Measurements from ENCODE around the gene S100A6. TPM values are rescaled to one million over a fixed set of nuclear protein-coding genes. Genes with fewer than 3 reads are reported as not detected.

The S100A6 gene
- polyA plus RNA-seq, 2 of the 4 experiments (the other 2 are of a cell fraction) = 898 to 3,552 TPM

- Histone ChIP-seq H3K4me2 (no peak overlapping the region), H3K27ac (no peak overlapping the region)
- WGBS (ENCODE audit: missing lambda C conversion rate) = 86% methylated on average over 5 of the region's 5 CpGs
Measured at GRCh38 chr1:153527683-153528040, 8.1 kb downstream of the S100A6 start.

DNA sequence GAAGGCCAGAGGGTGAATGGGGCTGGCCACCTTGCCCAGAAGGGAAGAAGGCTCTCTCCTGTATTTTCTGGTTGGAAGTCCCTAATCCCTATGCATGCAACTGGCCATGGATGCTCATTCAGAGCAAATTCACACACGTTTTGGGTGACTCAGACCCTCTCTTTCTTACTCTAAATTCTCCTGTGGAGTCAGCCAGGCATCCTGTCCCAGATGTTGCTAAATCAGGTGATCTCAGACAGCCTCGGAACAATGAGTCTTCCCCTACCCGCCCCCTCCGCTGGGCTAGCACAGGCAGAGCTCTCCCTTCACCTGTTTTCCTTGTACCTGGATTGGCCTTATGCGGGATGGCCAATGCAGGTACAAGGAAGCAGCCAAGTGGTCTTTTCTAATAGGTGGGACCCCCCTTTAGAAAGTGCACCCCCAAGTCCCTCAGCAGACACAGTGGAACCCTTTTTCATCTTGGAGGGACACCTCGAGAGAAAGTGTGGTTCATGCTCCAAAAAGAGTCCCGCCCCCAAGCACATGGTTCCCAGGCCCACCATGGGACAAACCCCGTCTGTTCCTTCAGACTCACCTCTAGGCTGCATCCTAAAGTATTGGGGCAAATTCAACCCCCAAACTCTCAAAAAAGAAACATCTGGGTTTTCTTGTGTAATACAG, 8.6 kb downstream of the S100A6 start:
- TF ChIP-seq RAD21 (conservative IDR thresholded peaks at IDR 0.05 in 1 of 2, IDR thresholded peaks at IDR 0.05 in 1 of 2) = no peak
- no peak for TF ChIP-seq NPAS2 (CRISPR knock-in tag; IDR thresholded peaks at IDR 0.05; ENCODE audit: borderline replicate concordance)
- no peak for TF ChIP-seq USF2 (IDR thresholded peaks at IDR 0.05)
- TF ChIP-seq EP300 (IDR thresholded peaks at IDR 0.05) = no peak
- TF ChIP-seq SREBF2 (IDR thresholded peaks at IDR 0.05) = no peak
- DNase-seq (ENCODE audit: low read depth in 1 of 2, low spot score in 1 of 2) = no peak
- Histone ChIP-seq H3K4me3 (no peak overlapping the region), H3K4me2 (no peak overlapping the region), H3K27ac (peak overlapping the region in 1 of 2 experiments; percentile 19; a peak in 1 of 6 replicates), H3K9me3 (no peaks in the 10 kb centered on the region), H3K4me1 (peaks cover 4% of the 10 kb centered on the region; the same call in 2 of the 3 replicates)
- ATAC-seq = 0 out of 6 replicates have a peak, but pooled peaks of 1 of the 2 experiments have one; percentile 37
- ChIA-PET CTCF (interaction anchor here (1.0 to 18.2 kb wide), 9 partner anchors 12 to 459 kb away, joined by 3 to 471 read pairs (median 4); partner anchors contain the start of genes RAB13 and S100A13), POLR2A (interaction anchor here (2.3 kb wide), 1 partner anchor 41 kb away, joined by 4 read pairs; no protein-coding TSS in a partner anchor)
- 89% methylated on average over 8 of the region's 8 CpGs for WGBS (ENCODE audit: missing lambda C conversion rate)
- no peak for FAIRE-seq

More at GRCh38 chr1:153527683-153528040, 8.1 kb downstream of the S100A6 start:
- DNase-seq (ENCODE audit: low read depth in 1 of 2, low spot score in 1 of 2) (no peak), ATAC-seq (no peak), FAIRE-seq (no peak)
- no peak overlapping the region for H3K4me3 ChIP-seq
- peaks cover 9% of the 10 kb centered on the region for H3K4me1 ChIP-seq
- CTCF ChIA-PET = interaction anchor here (1.0 to 18.2 kb wide), 6 partner anchors 16 to 215 kb away, joined by 3 to 471 read pairs (median 6); partner anchors contain the start of gene S100A13
- TF ChIP-seq E2F6 (IDR thresholded peaks at IDR 0.05; ENCODE audit: borderline replicate concordance, low read depth) (no peak), MAFK (IDR thresholded peaks at IDR 0.05; ENCODE audit: partially characterized antibody) (no peak), HOXB5 (CRISPR knock-in tag; IDR thresholded peaks at IDR 0.05) (no peak)
- TF ChIP-seq, protein P1, sequence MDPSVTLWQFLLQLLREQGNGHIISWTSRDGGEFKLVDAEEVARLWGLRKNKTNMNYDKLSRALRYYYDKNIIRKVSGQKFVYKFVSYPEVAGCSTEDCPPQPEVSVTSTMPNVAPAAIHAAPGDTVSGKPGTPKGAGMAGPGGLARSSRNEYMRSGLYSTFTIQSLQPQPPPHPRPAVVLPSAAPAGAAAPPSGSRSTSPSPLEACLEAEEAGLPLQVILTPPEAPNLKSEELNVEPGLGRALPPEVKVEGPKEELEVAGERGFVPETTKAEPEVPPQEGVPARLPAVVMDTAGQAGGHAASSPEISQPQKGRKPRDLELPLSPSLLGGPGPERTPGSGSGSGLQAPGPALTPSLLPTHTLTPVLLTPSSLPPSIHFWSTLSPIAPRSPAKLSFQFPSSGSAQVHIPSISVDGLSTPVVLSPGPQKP (IDR thresholded peaks at IDR 0.05; ENCODE audit: low read depth, low read length) = no peak
- POLR2A ChIA-PET = interaction anchor here (1.4 to 2.3 kb wide), 2 partner anchors 40 to 106 kb away, joined by 3 to 4 read pairs; partner anchors contain the start of gene CHTOP
- H3K9me3 ChIP-seq = no peaks in the 10 kb centered on the region

DNA sequence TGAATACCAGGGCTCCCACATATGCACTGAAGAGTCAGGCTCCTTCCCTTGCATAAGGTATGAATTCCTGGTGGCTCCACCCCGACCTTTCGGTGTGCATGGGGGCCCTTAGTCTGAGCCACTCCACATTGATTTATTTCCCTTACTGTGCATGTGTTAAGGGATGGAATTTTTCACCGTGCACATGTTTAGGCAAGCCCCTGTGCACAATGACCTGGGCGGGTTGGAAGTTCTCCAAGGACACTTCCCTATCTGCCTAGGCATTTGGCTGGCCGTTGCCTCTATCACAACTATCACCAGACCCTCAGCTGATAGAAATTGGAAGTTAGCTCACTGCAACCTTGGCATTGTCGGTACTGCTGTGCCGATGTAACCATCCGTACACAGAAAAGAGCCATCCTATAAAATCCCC, 9.7 kb downstream of the S100A6 start:
- Histone ChIP-seq H3K27ac (peak overlapping the region in 1 of 2 experiments; percentile 34; a peak in 3 of 6 replicates), H3K4me1 (no peaks in the 10 kb centered on the region), H3K4me2 (no peak overlapping the region), H3K9me3 (no peaks in the 10 kb centered on the region), H3K4me3 (no peak overlapping the region)
- WGBS (ENCODE audit: missing lambda C conversion rate) = 77% methylated on average over 8 of the region's 8 CpGs
- no peak for FAIRE-seq
- ChIA-PET CTCF (interaction anchor here (0.8 to 18.2 kb wide), 10 partner anchors 8 to 460 kb away, joined by 3 to 471 read pairs (median 8); partner anchors contain the start of genes RAB13, S100A13 and S100A6), POLR2A (no interaction called here)
- no peak for DNase-seq (ENCODE audit: low read depth in 1 of 2, low spot score in 1 of 2)
- ATAC-seq = peak; percentile 26 to 40; a peak in 3 of 6 replicates
- TF ChIP-seq, protein P1 (IDR thresholded peaks at IDR 0.05; ENCODE audit: low read depth, low read length) = no peak
- TF ChIP-seq FOXS1 (CRISPR knock-in tag; IDR thresholded peaks at IDR 0.05) = no peak

DNA sequence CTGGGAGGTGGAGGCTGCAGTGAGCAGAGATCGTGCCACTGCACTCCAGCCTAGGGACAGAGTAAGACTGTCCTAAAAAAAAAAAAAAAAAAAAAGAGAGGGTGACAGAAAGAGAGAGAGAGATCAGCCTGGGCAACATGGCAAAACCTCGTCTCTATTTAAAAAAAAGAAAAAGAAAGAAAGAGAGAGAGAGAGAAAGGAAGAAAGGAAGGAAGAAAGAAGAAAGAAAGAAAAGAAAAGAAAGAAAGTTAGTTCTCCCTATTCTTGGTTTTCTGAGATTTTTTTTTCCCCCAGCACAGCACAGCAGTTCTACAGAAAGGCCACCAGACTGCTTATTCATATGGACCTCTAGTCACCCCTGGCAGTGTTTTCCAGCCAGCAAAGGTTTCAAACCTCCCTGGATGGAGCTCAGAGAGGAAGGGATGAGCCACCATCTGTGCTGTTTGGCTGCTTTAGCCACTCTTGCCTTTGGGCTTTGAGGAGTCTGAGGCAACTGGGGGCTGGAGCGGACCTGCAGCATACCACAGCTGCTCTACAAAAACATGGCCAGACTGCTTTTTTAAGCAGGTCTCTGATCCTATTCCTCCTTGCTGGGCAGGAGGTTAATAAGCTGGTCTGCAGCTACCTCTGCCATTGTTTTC, 10.6 kb downstream of the S100A6 start:
- no peak overlapping the region for H3K4me2 ChIP-seq
- no peak for TF ChIP-seq SREBF2 (IDR thresholded peaks at IDR 0.05)
- TF ChIP-seq, protein P2, sequence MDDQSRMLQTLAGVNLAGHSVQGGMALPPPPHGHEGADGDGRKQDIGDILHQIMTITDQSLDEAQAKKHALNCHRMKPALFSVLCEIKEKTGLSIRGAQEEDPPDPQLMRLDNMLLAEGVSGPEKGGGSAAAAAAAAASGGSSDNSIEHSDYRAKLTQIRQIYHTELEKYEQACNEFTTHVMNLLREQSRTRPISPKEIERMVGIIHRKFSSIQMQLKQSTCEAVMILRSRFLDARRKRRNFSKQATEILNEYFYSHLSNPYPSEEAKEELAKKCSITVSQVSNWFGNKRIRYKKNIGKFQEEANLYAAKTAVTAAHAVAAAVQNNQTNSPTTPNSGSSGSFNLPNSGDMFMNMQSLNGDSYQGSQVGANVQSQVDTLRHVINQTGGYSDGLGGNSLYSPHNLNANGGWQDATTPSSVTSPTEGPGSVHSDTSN (IDR thresholded peaks at IDR 0.05) = no peak
- TF ChIP-seq MAFK (IDR thresholded peaks at IDR 0.05; ENCODE audit: partially characterized antibody) = no peak
- TF ChIP-seq CHD2 (IDR thresholded peaks at IDR 0.05; ENCODE audit: low read length, partially characterized antibody) = no peak
- no peak for TF ChIP-seq JUN (IDR thresholded peaks at IDR 0.05)
- TF ChIP-seq HOXB13 (CRISPR knock-in tag; IDR thresholded peaks at IDR 0.05; ENCODE audit: low read depth) = no peak
- TF ChIP-seq ZFP36 (IDR thresholded peaks at IDR 0.05; ENCODE audit: borderline replicate concordance, partially characterized antibody) = no peak
- no peak for TF ChIP-seq JUNB (IDR thresholded peaks at IDR 0.05)
- TF ChIP-seq POLR2AphosphoS2 (conservative IDR thresholded peaks at IDR 0.05; ENCODE audit: low read length) = no peak
- no peak for TF ChIP-seq TP53 (CRISPR knock-in tag; IDR thresholded peaks at IDR 0.05)
- TF ChIP-seq FOSL2 (IDR thresholded peaks at IDR 0.05) = no peak
- TF ChIP-seq FOSL2 (CRISPR knock-in tag; IDR thresholded peaks at IDR 0.05) = no peak
- TF ChIP-seq RAD21 (conservative IDR thresholded peaks at IDR 0.05 in 1 of 2, IDR thresholded peaks at IDR 0.05 in 1 of 2) = no peak
- ATAC-seq (peak; percentile 45 to 67; a peak in 5 of 6 replicates), FAIRE-seq (no peak), DNase-seq (ENCODE audit: low read depth in 1 of 2, low spot score in 1 of 2) (no peak)
- no peaks in the 10 kb centered on the region for H3K9me3 ChIP-seq
- no peaks in the 10 kb centered on the region for H3K4me1 ChIP-seq
- peak overlapping the region in 1 of 2 experiments; percentile 34; a peak in 1 of 6 replicates for H3K27ac ChIP-seq
- POLR2A ChIA-PET = no interaction called here
- WGBS (ENCODE audit: missing lambda C conversion rate) = 53% methylated on average over 3 of the region's 3 CpGs
- H3K4me3 ChIP-seq = no peak overlapping the region
- CTCF ChIA-PET = interaction anchor here (0.6 to 18.2 kb wide), 9 partner anchors 9 to 246 kb away, joined by 3 to 471 read pairs (median 10); partner anchors contain the start of genes CHTOP, S100A13 and S100A6

All from A549 (cell line).